Amniotic epithelial cell (primary cell): Measurements from ENCODE around the gene YIPF2.
A peak's percentile ranks its signal among the peaks of the same experiment; 100 is the strongest.
"Not testable (repeated sequence)": the region's sequence is repeated elsewhere in the genome, so short reads cannot be mapped to it uniquely, and the experiment has no call there.

ENCODE experiments used
- DNase-seq: peaks from one replicate; pipeline ENCODE4 v3.0.0-alpha.2; 2010; ENCODE audit warnings: low read depth

The YIPF2 gene

GRCh38 chr19:10928563-10929401 lies at the start of gene YIPF2, which contains the start of gene TIMM29:
Gene YIPF2, minus strand, starts transcription at chr19:10928639. Its CDS starts 229 bp downstream, at chr19:10928410.
Gene TIMM29, plus strand, starts transcription at chr19:10928811. Its CDS starts 12 bp downstream, at chr19:10928823.
- peak; percentile 96 for DNase-seq

- DNase-seq, result no peak
Observed at GRCh38 chr19:10977742-10978092, 49.3 kb upstream of the YIPF2 start.

DNA sequence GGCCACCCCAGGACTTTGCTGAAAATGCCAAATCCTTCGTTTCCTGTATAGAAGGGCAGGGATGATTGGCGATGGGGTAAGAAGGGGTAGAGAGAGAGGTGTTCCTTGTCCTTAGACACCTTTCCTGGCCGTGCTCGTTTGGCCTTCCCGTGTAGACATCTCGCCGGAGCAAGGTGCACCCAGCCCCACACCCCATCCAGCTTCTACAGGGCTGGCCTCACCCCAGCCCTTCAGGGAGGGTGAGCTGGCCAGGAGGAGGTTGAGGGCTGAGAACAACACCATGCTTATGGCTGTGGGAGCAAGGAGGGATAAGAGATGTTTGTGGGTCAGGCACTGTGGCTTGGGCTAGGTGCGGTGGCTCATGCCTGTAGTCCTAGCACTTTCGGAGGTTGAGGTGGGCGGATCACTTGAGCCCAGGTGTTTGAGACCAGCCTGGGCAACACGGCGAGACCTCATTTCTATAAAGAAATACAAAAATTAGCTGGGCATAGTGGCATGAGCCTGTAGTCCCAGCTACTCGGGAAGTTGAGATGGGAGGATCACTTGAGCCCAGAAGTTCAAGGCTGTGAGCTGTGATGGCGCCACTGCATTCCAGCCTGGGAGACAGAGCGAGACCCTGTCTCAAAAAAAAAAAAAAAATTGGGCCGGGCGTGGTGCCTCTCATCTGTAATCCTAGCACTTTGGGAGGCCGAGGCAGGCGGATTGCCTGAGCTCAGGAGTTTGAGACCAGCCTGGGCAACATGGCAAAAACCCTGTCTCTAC lies 47.9 kb upstream of the YIPF2 start:
- DNase-seq, result no peak

DNA sequence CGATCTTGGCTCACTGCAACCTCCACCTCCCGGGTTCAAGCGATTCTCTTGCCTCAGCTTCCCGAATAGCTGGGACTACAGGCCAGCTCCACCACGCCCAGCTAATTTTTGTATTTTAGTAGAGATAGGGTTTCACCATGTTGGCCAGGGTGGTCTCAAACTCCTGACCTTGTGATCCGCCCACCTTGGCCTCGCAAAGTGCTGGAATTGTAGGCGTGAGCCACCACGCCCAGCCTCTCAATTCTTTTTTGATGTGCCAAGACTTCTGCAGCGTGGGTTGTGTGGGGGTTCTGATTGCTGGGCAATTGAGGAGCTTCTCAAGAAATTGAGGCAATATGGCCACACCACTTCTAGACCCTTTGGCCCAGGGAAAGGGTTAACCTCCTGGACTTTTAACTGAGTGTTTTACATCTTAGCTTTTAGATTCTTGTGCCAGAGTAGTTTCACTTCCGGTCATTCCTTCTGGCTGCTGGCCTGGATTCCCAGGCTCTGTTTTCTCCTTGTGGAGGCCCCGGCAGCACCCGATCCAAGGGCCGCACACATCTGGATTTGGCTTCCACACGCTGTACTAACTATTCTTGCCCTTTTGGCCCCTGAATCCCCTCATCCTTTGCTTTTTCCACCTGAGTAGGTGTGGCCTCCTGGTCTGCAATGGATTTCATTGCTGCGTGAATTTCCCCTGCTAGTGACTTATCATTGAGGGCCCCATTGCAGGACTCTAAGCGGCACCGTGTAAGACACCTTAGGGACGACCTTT lies 47.1 kb upstream of the YIPF2 start:
- peak; percentile 67 for DNase-seq

GRCh38 chr19:10971107-10971726 lies 42.8 kb upstream of the YIPF2 start:
- no peak for DNase-seq

- no peak for DNase-seq
Observed at GRCh38 chr19:10968527-10969135, 40.2 kb upstream of the YIPF2 start.

DNA sequence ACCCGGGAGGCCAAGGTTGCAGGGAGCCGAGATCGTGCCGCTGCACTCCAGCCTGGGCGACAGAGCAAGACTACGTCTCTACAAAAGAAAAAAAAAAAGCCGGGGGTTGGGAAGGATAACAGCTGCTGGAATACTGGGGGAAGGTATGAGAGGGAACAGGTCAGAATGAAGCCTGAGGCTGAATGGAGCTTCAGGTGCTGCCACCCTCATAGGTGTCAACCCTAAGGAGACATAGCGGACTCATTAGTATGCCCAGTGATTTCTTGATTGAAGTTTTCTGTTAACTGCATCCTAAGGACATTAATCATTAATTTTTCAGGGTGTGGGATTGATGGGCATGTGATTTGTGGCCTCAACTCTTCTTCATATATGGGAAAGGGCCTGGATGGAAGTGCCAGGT lies 38.4 kb upstream of the YIPF2 start:
- no peak for DNase-seq

DNA sequence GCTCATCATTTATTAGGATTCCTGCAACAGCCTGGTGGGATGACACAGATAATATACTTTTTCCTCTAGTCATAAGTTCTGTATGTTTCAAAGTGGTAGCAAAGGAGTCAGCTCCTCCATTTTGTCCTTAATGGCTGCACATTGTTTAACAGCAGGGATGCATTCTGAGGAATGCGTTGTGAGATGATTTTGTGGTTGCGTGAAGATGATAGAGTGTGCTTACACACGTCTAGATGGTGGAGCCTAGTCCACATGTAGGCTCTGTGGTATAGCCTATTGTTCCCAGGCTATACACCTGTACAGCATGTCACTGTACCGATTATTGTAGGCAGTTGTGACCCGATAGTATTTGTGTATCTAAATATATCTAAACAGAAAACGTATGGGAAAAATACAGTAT lies 37.0 kb upstream of the YIPF2 start:
- no peak for DNase-seq

DNA sequence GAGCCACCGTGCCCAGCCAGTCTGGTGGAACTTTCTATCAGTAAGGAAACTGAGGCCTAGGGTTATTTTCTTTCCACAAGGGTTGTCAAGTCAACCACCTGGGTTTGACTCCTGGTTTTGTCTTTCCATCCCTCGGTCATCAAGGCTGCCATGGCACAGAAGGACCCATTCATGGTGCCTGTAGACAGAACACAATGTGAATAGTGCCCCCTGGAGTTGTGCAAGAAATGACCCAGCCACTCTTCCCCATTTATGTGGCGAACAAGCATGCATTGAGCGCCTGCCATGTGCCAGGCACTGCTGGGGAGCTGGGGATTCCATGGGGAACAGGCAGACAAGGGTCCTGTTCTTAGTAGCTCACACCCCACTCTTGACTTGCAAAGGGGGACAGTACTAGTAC lies 36.5 kb upstream of the YIPF2 start:
- DNase-seq, result no peak

GRCh38 chr19:10963865-10964264 lies 35.4 kb upstream of the YIPF2 start:
- no peak for DNase-seq

DNA sequence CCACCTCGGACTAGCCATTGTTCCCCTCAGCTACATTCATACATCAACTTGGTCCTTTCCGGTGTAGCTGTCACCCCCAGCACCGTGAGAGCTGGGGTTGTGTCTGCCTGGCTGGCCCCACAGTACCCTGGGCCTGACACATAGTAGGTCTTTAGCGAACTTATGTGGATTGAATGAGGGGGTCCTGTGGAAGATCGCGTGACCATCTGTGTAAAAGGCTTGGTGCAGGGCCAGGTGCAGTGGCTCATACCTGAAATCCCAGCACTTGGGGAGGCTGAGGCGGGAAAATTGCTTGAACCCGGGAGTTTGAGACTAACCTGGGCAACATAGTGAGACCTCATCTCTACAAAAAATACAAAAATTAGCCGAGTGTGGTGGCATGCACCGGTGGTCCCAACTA lies 34.4 kb upstream of the YIPF2 start:
- no peak for DNase-seq

- DNase-seq, result no peak
Observed at GRCh38 chr19:10961073-10961860, 32.8 kb upstream of the YIPF2 start.

DNA sequence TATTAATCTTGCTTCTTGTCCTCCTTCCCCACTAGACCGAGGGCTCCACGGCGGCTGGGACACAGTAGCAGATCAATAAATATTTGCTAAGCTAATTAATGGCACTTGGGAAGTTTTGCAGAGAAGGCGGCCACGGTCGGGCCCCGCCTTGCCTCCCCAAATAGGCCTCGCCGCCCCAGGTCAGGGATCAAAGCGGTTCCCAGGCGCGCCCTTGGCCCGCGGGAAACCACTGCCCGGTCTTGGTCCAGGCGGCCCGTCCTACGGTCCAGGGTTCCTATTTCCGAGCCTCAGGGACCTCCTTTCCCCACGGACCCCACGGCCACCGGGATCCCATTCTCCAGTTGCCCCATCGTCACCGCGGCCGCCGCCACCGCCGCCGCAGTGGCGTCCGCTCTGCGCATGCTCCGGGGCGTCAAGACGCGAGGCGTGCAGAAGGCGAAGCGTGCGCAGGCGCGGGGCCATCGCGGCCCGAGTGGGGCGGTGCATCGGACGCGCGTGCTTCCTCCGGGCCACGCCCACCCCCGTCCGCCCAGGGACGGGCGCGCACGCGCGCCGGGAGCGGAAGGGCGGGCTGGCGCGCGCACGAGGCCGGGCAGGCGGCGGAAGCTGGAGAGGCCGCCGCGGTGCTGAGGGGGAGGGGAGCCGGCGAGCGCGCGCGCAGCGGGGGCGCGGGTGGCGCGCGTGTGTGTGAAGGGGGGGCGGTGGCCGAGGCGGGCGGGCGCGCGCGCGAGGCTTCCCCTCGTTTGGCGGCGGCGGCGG lies 32.1 kb upstream of the YIPF2 start, which contains the start of gene SMARCA4:
Gene SMARCA4, plus strand, starts transcription at position 717 of the 759 bp plus-strand sequence. CDS start 23,122 bp downstream, outside the sequence.
- peak; percentile 91 for DNase-seq

DNA sequence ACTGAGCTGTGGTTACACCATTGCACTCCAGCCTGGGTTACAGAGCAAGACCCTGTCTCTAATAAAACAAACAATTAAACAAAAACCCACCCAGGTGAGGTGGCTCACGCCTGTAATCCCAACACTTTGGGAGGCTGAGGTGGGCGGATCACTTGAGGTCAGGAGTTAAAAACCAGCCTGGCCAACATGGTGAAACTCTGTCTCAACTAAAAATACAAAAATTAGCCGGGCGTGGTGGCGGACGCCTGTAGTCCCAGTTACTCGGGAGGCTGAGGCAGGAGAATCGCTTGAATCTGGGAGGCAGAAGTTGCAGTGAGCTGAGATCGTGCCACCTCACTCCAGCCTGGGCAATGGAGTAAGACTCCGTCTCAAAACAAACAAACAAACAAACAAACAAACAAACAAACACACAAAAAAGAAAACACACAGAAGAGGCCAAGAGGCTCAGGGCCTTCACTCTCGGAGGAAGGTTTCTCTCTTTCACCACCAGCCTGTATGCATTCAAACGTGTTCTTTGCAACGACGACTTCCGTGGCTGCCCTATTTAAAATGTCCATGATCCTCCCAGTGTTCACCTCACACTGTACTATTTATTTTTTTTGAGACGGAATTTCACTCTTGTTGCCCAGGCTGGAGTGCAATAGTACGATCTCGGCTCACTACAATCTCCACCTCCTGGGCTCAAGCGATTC lies 31.0 kb upstream of the YIPF2 start:
- DNase-seq, result not testable (repeated sequence)

GRCh38 chr19:10952809-10953208 lies 24.4 kb upstream of the YIPF2 start:
- no peak for DNase-seq

GRCh38 chr19:10946958-10947657 lies 18.7 kb upstream of the YIPF2 start:
- DNase-seq, result peak; percentile 72

GRCh38 chr19:10945264-10945663 lies 16.8 kb upstream of the YIPF2 start:
- no peak for DNase-seq

DNA sequence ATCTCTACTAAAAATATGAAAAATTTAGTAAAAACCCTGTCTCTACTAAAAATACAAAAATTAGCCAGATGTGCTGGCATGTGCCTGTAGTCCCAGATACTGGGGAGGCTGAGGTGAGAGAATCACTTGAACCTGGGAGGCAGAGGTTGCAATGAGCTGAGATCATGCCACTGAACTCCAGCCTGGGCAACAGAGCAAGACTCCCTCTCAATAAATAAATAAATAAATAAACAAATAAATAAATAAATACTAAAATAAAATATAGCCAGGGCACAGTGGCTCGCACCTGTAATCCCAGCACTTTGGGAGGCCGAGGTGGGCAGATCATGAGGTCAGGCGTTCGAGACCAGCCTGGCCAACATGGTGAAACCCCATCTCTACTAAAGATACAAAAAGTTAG lies 15.0 kb upstream of the YIPF2 start:
- DNase-seq, result not testable (repeated sequence)

DNA sequence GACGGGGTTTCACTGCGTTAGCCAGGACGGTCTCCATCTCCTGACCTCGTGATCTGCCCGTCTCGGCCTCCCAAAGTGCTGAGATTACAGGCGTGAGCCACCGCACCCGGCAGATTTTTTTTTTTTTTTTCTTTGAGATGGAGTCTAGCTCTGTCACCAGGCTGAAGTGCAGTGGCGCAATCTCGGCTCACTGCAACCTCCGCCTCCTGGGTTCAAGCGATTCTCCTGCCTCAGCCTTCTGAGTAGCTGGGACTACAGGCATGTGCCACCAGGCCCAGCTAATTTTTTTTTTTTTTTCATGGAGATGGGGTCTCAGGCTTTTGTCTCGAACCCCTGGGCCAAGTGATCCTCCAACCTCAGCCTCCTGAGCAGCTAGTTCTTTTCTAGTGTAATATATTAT lies 13.2 kb upstream of the YIPF2 start:
- DNase-seq, result not testable (repeated sequence)
